HCT116 (cell line): Measurements from ENCODE around the gene NR1I3. TPM values are rescaled to one million over a fixed set of nuclear protein-coding genes. Genes with fewer than 3 reads are reported as not detected.

ENCODE experiments used
- ATAC-seq: fragments of 200-7000 bp; cut with Tn5 transposase; 2 replicates; pipeline ENCODE4 v1.9.1; 2020; ENCODE audit warnings: mild to moderate bottlenecking, moderate library complexity
- BruUV-seq: library from RNA; stranded (reverse); fragments of 400-500 nt; replicated peaks from 2 replicates; lab custom pipeline; 2021; lab: Mats Ljungman, UMichigan
- CTCF ChIA-PET: fragments of 300-600 bp; sonication (Branson Sonifier 250); formaldehyde crosslinking; loops from one replicate; lab custom pipeline; 2021; ENCODE audit warnings: antibody characterized with exemption; lab: Charles Lee
- POLR2A ChIA-PET: fragments of 300-600, 350-600 bp; sonication (Branson Sonifier 250); formaldehyde crosslinking; loops from one replicate; lab custom pipeline; 2021; ENCODE audit warnings: antibody characterized with exemption; lab: Charles Lee
- RAD21 ChIA-PET, 2 experiments: fragments of 300-600 bp; sonication (Branson Sonifier 250); formaldehyde crosslinking; loops; one replicate each; lab custom pipeline; 2023; ENCODE audit warnings: low total read pairs in 2 of 2; ENCODE audit not compliant: uncharacterized antibody in 2 of 2, unreplicated experiment in 2 of 2, low non-redundant PET in 1 of 2; lab: Charles Lee
- DNase-seq: peaks from one replicate; pipeline ENCODE4 v3.0.0-alpha.2; 2010; ENCODE audit warnings: low read depth, low spot score
- H2AFZ ChIP-seq: fragments of 200-600 bp; shearing (Covaris generic), sonication (generic); 2 replicates; pipeline ENCODE4 v1.6.1; 2017; ENCODE audit warnings: low read depth, mixed run types, mixed read lengths, antibody characterized with exemption, low read length; ENCODE audit not compliant: poor library complexity, severe bottlenecking
- H3K27ac ChIP-seq: 2 replicates; pipeline ENCODE4 v1.5.1; 2012; ENCODE audit warnings: low read depth, low read length
- H3K27me3 ChIP-seq: fragments of 200-600 bp; sonication (generic); 2 replicates; pipeline ENCODE4 v1.6.1; 2016; ENCODE audit warnings: mixed run types, low read length, mixed read lengths; ENCODE audit not compliant: insufficient read depth
- H3K36me3 ChIP-seq, 2 experiments: fragments of 200-500 bp in 1 of 2; fragments of 200-600 bp in 1 of 2; sonication (Bioruptor generic) in 1 of 2; sonication (generic) in 1 of 2; 2 replicates each; pipeline versions ENCODE4 v1.5.1 to v1.6.1; 2014 to 2016; ENCODE audit warnings: low read length in 2 of 2, inconsistent platforms in 1 of 2, mixed read lengths in 1 of 2, mixed run types in 1 of 2; ENCODE audit not compliant: insufficient read depth in 2 of 2, control insufficient read depth in 1 of 2
- H3K4me1 ChIP-seq, 2 experiments: fragments of 200-600 bp in 1 of 2; sonication (generic) in 1 of 2; 2 replicates each; pipeline versions ENCODE4 v1.5.1 to v1.6.1; 2012 to 2017; ENCODE audit warnings: low read length in 2 of 2, inconsistent platforms in 1 of 2, mild to moderate bottlenecking in 1 of 2, mixed read lengths in 1 of 2, mixed run types in 1 of 2, moderate library complexity in 1 of 2; ENCODE audit not compliant: insufficient read depth in 2 of 2, control insufficient read depth in 1 of 2
- H3K4me2 ChIP-seq: fragments of 200-600 bp; sonication (generic); 2 replicates; pipeline ENCODE4 v1.6.1; 2017; ENCODE audit warnings: mixed run types, low read length, mixed read lengths
- H3K4me3 ChIP-seq, 2 experiments: fragments of 200-600 bp in 1 of 2; sonication (generic) in 1 of 2; replicated peaks in 1 of 2; 2 replicates each; pipeline ENCODE4 v1.5.1; 2011 to 2016; ENCODE audit warnings: low read length in 2 of 2, control low read depth in 1 of 2, low read depth in 1 of 2, mild to moderate bottlenecking in 1 of 2, mixed read lengths in 1 of 2, mixed run types in 1 of 2
- H3K79me2 ChIP-seq: fragments of 200-600 bp; sonication (generic); 2 replicates; pipeline ENCODE4 v1.6.1; 2017; ENCODE audit warnings: mild to moderate bottlenecking, mixed run types, low read length, moderate library complexity, mixed read lengths; ENCODE audit not compliant: insufficient read depth
- H3K9ac ChIP-seq: fragments of 200-600 bp; sonication (generic); 2 replicates; pipeline ENCODE4 v1.6.1; 2016; ENCODE audit warnings: low read length, mixed read lengths
- H3K9me2 ChIP-seq: fragments of 200-600 bp; sonication (generic), shearing (Covaris generic); 2 replicates; pipeline ENCODE4 v1.6.1; 2017; ENCODE audit warnings: mixed run types, mild to moderate bottlenecking, moderate library complexity; ENCODE audit not compliant: insufficient read depth
- H3K9me3 ChIP-seq, 2 experiments: fragments of 200-500 bp in 1 of 2; fragments of 200-600 bp in 1 of 2; sonication (Bioruptor generic) in 1 of 2; sonication (generic) in 1 of 2; 2 replicates each; pipeline ENCODE4 v1.6.1; 2014 to 2017; ENCODE audit warnings: low read length in 2 of 2, mixed read lengths in 2 of 2, inconsistent platforms in 1 of 2, low read depth in 1 of 2, mild to moderate bottlenecking in 1 of 2, mixed run types in 1 of 2, moderate library complexity in 1 of 2; ENCODE audit not compliant: control insufficient read depth in 1 of 2, insufficient read depth in 1 of 2
- H4K20me1 ChIP-seq: fragments of 200-600 bp; sonication (generic), shearing (Covaris generic); 2 replicates; pipeline ENCODE4 v1.6.1; 2017; ENCODE audit warnings: mixed run types, mild to moderate bottlenecking, moderate library complexity; ENCODE audit not compliant: insufficient read depth
- CEBPB ChIP-seq: IDR thresholded peaks from 2 replicates; pipeline ENCODE4 v1.6.1; 2012; ENCODE audit warnings: low read depth
- CTCF ChIP-seq, 3 experiments: fragments of 200-600 bp in 1 of 3; sonication (generic) in 1 of 3; IDR thresholded peaks in 2 of 3; conservative IDR thresholded peaks in 1 of 3; 2 replicates each; pipeline ENCODE4 v1.5.1; 2012 to 2017; ENCODE audit warnings: low read depth in 2 of 3, low read length in 2 of 3, antibody characterized with exemption in 1 of 3, borderline replicate concordance in 1 of 3, control low read depth in 1 of 3, mild to moderate bottlenecking in 1 of 3, mixed read lengths in 1 of 3, mixed run types in 1 of 3, moderate library complexity in 1 of 3; ENCODE audit not compliant: insufficient read depth in 1 of 3
- EGR1 ChIP-seq: IDR thresholded peaks from 2 replicates; pipeline ENCODE4 v1.6.1; 2012; ENCODE audit warnings: low read depth
- EZH2 ChIP-seq: fragments of 200-600 bp; sonication (generic); IDR thresholded peaks from 2 replicates; pipeline ENCODE4 v1.6.1; 2017; ENCODE audit warnings: antibody characterized with exemption, mixed run types
- FOSL1 ChIP-seq: IDR thresholded peaks from 2 replicates; pipeline ENCODE4 v1.6.1; 2012; ENCODE audit warnings: low read depth
- POLR2A ChIP-seq: IDR thresholded peaks from 2 replicates; pipeline ENCODE4 v1.7.0; 2011; ENCODE audit warnings: borderline replicate concordance; ENCODE audit not compliant: insufficient read depth, insufficient read length; ENCODE audit errors: extremely low read depth
- POLR2AphosphoS5 ChIP-seq: IDR thresholded peaks from 2 replicates; pipeline ENCODE4 v1.6.1; 2011; ENCODE audit warnings: mild to moderate bottlenecking, low read depth, low read length, moderate library complexity
- RAD21 ChIP-seq: IDR thresholded peaks from 2 replicates; pipeline ENCODE4 v1.6.1; 2012; ENCODE audit warnings: low read depth, mild to moderate bottlenecking
- SIN3A ChIP-seq: IDR thresholded peaks from 2 replicates; pipeline ENCODE4 v1.6.1; 2012; ENCODE audit warnings: low read depth
- SP1 ChIP-seq: IDR thresholded peaks from 2 replicates; pipeline ENCODE4 v1.6.1; 2012; ENCODE audit warnings: low read depth
- TCF7L2 ChIP-seq: IDR thresholded peaks from 2 replicates; pipeline ENCODE4 v1.7.0; 2011; ENCODE audit warnings: borderline replicate concordance, inconsistent platforms; ENCODE audit not compliant: insufficient read depth, insufficient read length; ENCODE audit errors: extremely low read depth
- YY1 ChIP-seq: IDR thresholded peaks from 2 replicates; pipeline ENCODE4 v1.6.1; 2011; ENCODE audit warnings: low read length, low read depth, moderate library complexity, mild to moderate bottlenecking; ENCODE audit not compliant: insufficient replicate concordance; ENCODE audit errors: extremely low read depth
- ZNF274 ChIP-seq: fragments of 200-500 bp; sonication (Bioruptor generic); IDR thresholded peaks from 2 replicates; pipeline ENCODE4 v1.6.1; 2014; ENCODE audit warnings: mild to moderate bottlenecking, low read depth, low read length, inconsistent platforms
- intact Hi-C: fragments of 100-400 bp; cut with micrococcal nuclease; formaldehyde crosslinking; loops from 2 replicates; pipeline ENCODE4 v1.10.0; 2022
- total RNA-seq: library from RNA; stranded (reverse); gene quantifications from one replicate; pipeline ENCODE4 v1.2.1, GENCODE V29; 2021; ENCODE audit not compliant: unreplicated experiment
- TF ChIP-seq, protein P1 (sequence below): IDR thresholded peaks from 2 replicates; pipeline ENCODE4 v1.6.1; 2012; ENCODE audit warnings: low read depth
- TF ChIP-seq, protein P2 (sequence below): IDR thresholded peaks from 2 replicates; pipeline ENCODE4 v1.6.1; 2012
- TF ChIP-seq, protein P3 (sequence below): IDR thresholded peaks from 2 replicates; pipeline ENCODE4 v1.6.1; 2012

Gene NR1I3
- total RNA-seq, 1 experiment from 2014 or later = not detected

- TF ChIP-seq, protein P1, sequence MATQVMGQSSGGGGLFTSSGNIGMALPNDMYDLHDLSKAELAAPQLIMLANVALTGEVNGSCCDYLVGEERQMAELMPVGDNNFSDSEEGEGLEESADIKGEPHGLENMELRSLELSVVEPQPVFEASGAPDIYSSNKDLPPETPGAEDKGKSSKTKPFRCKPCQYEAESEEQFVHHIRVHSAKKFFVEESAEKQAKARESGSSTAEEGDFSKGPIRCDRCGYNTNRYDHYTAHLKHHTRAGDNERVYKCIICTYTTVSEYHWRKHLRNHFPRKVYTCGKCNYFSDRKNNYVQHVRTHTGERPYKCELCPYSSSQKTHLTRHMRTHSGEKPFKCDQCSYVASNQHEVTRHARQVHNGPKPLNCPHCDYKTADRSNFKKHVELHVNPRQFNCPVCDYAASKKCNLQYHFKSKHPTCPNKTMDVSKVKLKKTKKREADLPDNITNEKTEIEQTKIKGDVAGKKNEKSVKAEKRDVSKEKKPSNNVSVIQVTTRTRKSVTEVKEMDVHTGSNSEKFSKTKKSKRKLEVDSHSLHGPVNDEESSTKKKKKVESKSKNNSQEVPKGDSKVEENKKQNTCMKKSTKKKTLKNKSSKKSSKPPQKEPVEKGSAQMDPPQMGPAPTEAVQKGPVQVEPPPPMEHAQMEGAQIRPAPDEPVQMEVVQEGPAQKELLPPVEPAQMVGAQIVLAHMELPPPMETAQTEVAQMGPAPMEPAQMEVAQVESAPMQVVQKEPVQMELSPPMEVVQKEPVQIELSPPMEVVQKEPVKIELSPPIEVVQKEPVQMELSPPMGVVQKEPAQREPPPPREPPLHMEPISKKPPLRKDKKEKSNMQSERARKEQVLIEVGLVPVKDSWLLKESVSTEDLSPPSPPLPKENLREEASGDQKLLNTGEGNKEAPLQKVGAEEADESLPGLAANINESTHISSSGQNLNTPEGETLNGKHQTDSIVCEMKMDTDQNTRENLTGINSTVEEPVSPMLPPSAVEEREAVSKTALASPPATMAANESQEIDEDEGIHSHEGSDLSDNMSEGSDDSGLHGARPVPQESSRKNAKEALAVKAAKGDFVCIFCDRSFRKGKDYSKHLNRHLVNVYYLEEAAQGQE = no peak
- TF ChIP-seq EZH2 (no peak), SP1 (no peak), CEBPB (no peak), RAD21 (no peak), SIN3A (no peak)
- TF ChIP-seq, protein P2, sequence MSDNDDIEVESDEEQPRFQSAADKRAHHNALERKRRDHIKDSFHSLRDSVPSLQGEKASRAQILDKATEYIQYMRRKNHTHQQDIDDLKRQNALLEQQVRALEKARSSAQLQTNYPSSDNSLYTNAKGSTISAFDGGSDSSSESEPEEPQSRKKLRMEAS = no peak
Observed at GRCh38 chr1:161273402-161273801, 35.4 kb upstream of the NR1I3 start (continued).

DNA sequence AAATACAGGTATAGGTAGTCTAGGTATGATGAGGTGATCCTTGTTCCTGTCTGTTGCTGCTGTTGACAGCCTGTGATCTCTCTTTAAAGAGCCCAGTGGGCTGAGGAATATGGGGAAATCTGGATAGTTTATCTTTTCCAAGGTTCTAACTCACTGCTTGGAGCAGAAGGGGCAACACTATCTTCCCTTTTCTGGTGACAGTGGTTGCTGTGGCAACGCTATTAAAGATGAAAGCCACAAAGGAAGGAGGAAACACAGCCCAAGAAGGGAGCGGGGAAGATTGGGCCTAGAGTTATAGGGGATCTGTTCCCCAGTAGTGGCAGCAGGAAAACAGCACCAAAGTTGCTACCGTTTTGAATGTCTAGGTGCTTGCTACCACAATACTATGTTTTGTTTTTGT lies 29.3 kb upstream of the NR1I3 start:
- H3K27ac ChIP-seq = no peak overlapping the region
- POLR2A ChIA-PET = no interaction called here
- intact Hi-C loops = no loop called here
- CTCF ChIA-PET = no interaction called here
- H3K79me2 ChIP-seq = no peaks in the 10 kb centered on the region
- no peaks in the 10 kb centered on the region for H3K27me3 ChIP-seq
- ATAC-seq (no peak), DNase-seq (no peak)
- RAD21 ChIA-PET = no interaction called here
- H4K20me1 ChIP-seq = no peaks in the 10 kb centered on the region
- H3K9me3 ChIP-seq = no peaks in the 10 kb centered on the region
- no peak overlapping the region for H3K4me2 ChIP-seq
- BruUV-seq = no TSS peak
- no peak overlapping the region for H3K4me3 ChIP-seq
- no peaks in the 10 kb centered on the region for H3K36me3 ChIP-seq
- H3K9me2 ChIP-seq = no peaks in the 10 kb centered on the region
- no peak overlapping the region for H2AFZ ChIP-seq
- H3K4me1 ChIP-seq = peaks cover 0 to 5% of the 10 kb centered on the region in 2 experiments; a peak in 1 of 4 replicates
- H3K9ac ChIP-seq = no peak overlapping the region
- TF ChIP-seq EGR1 (no peak), YY1 (no peak), FOSL1 (no peak), CTCF (IDR thresholded peaks at IDR 0.05 in 2 of 3, conservative IDR thresholded peaks at IDR 0.05 in 1 of 3; ENCODE audit: borderline replicate concordance in 1 of 3, insufficient read depth in 1 of 3, low read depth in 2 of 3, low read length in 2 of 3) (no peak), POLR2AphosphoS5 (no peak), EZH2 (no peak), TCF7L2 (no peak), POLR2A (no peak), SP1 (no peak), ZNF274 (no peak)
- TF ChIP-seq, protein P2 = no peak
- TF ChIP-seq, protein P1 = no peak
- TF ChIP-seq, protein P3, sequence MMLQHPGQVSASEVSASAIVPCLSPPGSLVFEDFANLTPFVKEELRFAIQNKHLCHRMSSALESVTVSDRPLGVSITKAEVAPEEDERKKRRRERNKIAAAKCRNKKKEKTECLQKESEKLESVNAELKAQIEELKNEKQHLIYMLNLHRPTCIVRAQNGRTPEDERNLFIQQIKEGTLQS = no peak
